BJ (cell line): ENCODE data around the gene GPR82. TPM values are rescaled to one million over a fixed set of nuclear protein-coding genes. Genes with fewer than 3 reads are reported as not detected.

Experiments used
- CTCF ChIA-PET: fragments of 350-600 bp; formaldehyde crosslinking; extraction: SDS; loops from one replicate; lab custom pipeline; 2021; ENCODE audit warnings: antibody characterized with exemption, inconsistent platforms; lab: Yijun Ruan, JAX
- POLR2A ChIA-PET: fragments of 300-600 bp; sonication (Branson Sonifier 250); formaldehyde crosslinking; extraction: SDS; loops from one replicate; lab custom pipeline; 2021; ENCODE audit warnings: antibody characterized with exemption; lab: Charles Lee
- DNase-seq: peaks from one replicate; pipeline ENCODE4 v3.0.0-alpha.2; 2011; ENCODE audit warnings: low read depth
- H3K27me3 ChIP-seq: 2 replicates; pipeline ENCODE4 v1.6.0; 2011; ENCODE audit warnings: low read length; ENCODE audit not compliant: control insufficient read depth, insufficient read depth
- H3K36me3 ChIP-seq: 2 replicates; pipeline ENCODE4 v1.5.1; 2011; ENCODE audit warnings: low read length; ENCODE audit not compliant: control insufficient read depth, insufficient read depth
- H3K4me3 ChIP-seq: 2 replicates; pipeline ENCODE4 v1.5.1; 2011; ENCODE audit warnings: low read depth, mild to moderate bottlenecking, control low read depth, low read length
- CTCF ChIP-seq: IDR thresholded peaks from 2 replicates; pipeline ENCODE4 v1.5.1; 2011; ENCODE audit warnings: low read depth, mild to moderate bottlenecking, control low read depth, inconsistent platforms, low read length, moderate library complexity; ENCODE audit not compliant: insufficient read depth
- polyA plus RNA-seq: library from polyadenylated mRNA; depleted of rRNA; stranded (reverse); fragments of >200 nt; gene quantifications from 2 replicates; pipeline ENCODE4 v1.2.3, GENCODE V29; 2011

GPR82 gene
- polyA plus RNA-seq, 1 experiment = not detected

- DNase-seq = no peak
- CTCF ChIA-PET = no interaction called here
- Histone ChIP-seq H3K27me3 (no peaks in the 10 kb centered on the region), H3K36me3 (no peaks in the 10 kb centered on the region), H3K4me3 (no peak overlapping the region)
- no peak for TF ChIP-seq CTCF
- POLR2A ChIA-PET = no interaction called here
These were observed 16.8 kb upstream of the GPR82 start for GRCh38 chrX:41707218-41707617.

GRCh38 chrX:41708486-41708885 lies 15.5 kb upstream of the GPR82 start:
- H3K36me3 ChIP-seq = no peaks in the 10 kb centered on the region
- H3K4me3 ChIP-seq = no peak overlapping the region
- TF ChIP-seq CTCF = no peak
- CTCF ChIA-PET = interaction anchor here (1.0 kb wide), 1 partner anchor 14 kb away, joined by 3 read pairs; no protein-coding TSS in a partner anchor
- POLR2A ChIA-PET = no interaction called here
- no peak for DNase-seq
- H3K27me3 ChIP-seq = no peaks in the 10 kb centered on the region

GRCh38 chrX:41711021-41711667 lies 12.8 kb upstream of the GPR82 start:
- Histone ChIP-seq H3K27me3 (no peaks in the 10 kb centered on the region), H3K4me3 (no peak overlapping the region), H3K36me3 (no peaks in the 10 kb centered on the region)
- no peak for DNase-seq
- ChIA-PET CTCF (interaction anchor here (1.3 kb wide), 1 partner anchor 18 kb away, joined by 3 read pairs; no protein-coding TSS in a partner anchor), POLR2A (no interaction called here)
- no peak for TF ChIP-seq CTCF

- Histone ChIP-seq H3K4me3 (no peak overlapping the region), H3K27me3 (no peaks in the 10 kb centered on the region), H3K36me3 (no peaks in the 10 kb centered on the region)
- ChIA-PET CTCF (no interaction called here), POLR2A (no interaction called here)
- DNase-seq = no peak
- TF ChIP-seq CTCF = no peak
These were observed 7.8 kb upstream of the GPR82 start for GRCh38 chrX:41716222-41716621.

- ChIA-PET CTCF (no interaction called here), POLR2A (no interaction called here)
- Histone ChIP-seq H3K4me3 (no peak overlapping the region), H3K36me3 (no peaks in the 10 kb centered on the region), H3K27me3 (no peaks in the 10 kb centered on the region)
- DNase-seq = no peak
- TF ChIP-seq CTCF = no peak
These were observed 7.1 kb upstream of the GPR82 start for GRCh38 chrX:41716767-41717473.
